ENCODE results near the gene USHBP1.
"Not testable (repeated sequence)": the region's sequence is repeated elsewhere in the genome, so short reads cannot be mapped to it uniquely, and the experiment has no call there.

Gene USHBP1

GRCh38 chr19:17296273-17296672, 31.7 kb upstream of the USHBP1 start:
- no peak for DNase-seq (ENCODE audit: low read depth, low spot score)

GRCh38 chr19:17295551-17295950, 31.0 kb upstream of the USHBP1 start:
- not testable (repeated sequence) for DNase-seq (ENCODE audit: low read depth, low spot score)

- DNase-seq (ENCODE audit: low read depth, low spot score), result no peak
Observed at GRCh38 chr19:17294051-17294891, 29.7 kb upstream of the USHBP1 start.

- no peak for DNase-seq (ENCODE audit: low read depth, low spot score)
Observed at GRCh38 chr19:17293605-17294004, 29.1 kb upstream of the USHBP1 start.

GRCh38 chr19:17292301-17293074, 27.9 kb upstream of the USHBP1 start:
- DNase-seq (ENCODE audit: low read depth, low spot score), result peak; percentile 70

GRCh38 chr19:17289489-17289888, 24.9 kb upstream of the USHBP1 start:
- DNase-seq (ENCODE audit: low read depth, low spot score), result no peak

- no peak for DNase-seq (ENCODE audit: low read depth, low spot score)
Observed at GRCh38 chr19:17286752-17287151, 22.2 kb upstream of the USHBP1 start.

GRCh38 chr19:17286263-17286662, 21.7 kb upstream of the USHBP1 start:
- no peak for DNase-seq (ENCODE audit: low read depth, low spot score)

- no peak for DNase-seq (ENCODE audit: low read depth, low spot score)
Observed at GRCh38 chr19:17285415-17286135, 21.0 kb upstream of the USHBP1 start.

- DNase-seq (ENCODE audit: low read depth, low spot score), result no peak
Observed at GRCh38 chr19:17283504-17283996, 19.0 kb upstream of the USHBP1 start.

GRCh38 chr19:17282488-17283125, 18.1 kb upstream of the USHBP1 start:
- peak; percentile 20 for DNase-seq (ENCODE audit: low read depth, low spot score)

- no peak for DNase-seq (ENCODE audit: low read depth, low spot score)
Observed at GRCh38 chr19:17281391-17282304, 17.1 kb upstream of the USHBP1 start, which contains the start of gene ANKLE1. ANKLE1 (plus strand) TSS chr19:17281901; CDS start chr19:17281921, 20 bp downstream.

- DNase-seq (ENCODE audit: low read depth, low spot score), result no peak
Observed at GRCh38 chr19:17279436-17279835, 14.9 kb upstream of the USHBP1 start.

GRCh38 chr19:17275441-17276175, 11.1 kb upstream of the USHBP1 start:
- DNase-seq (ENCODE audit: low read depth, low spot score), result no peak

GRCh38 chr19:17274892-17275291, 10.3 kb upstream of the USHBP1 start:
- not testable (repeated sequence) for DNase-seq (ENCODE audit: low read depth, low spot score)

GRCh38 chr19:17268754-17269153, 4.2 kb upstream of the USHBP1 start:
- no peak for DNase-seq (ENCODE audit: low read depth, low spot score)

- DNase-seq (ENCODE audit: low read depth, low spot score), result peak; percentile 96
Observed at GRCh38 chr19:17266975-17267788, 2.6 kb upstream of the USHBP1 start, which contains the start of gene BABAM1. BABAM1 (plus strand) TSS chr19:17267443; CDS start chr19:17268807, 1,364 bp downstream.

GRCh38 chr19:17266589-17266974, 2.0 kb upstream of the USHBP1 start:
- DNase-seq (ENCODE audit: low read depth, low spot score), result no peak

GRCh38 chr19:17266026-17266425, 1.5 kb upstream of the USHBP1 start:
- DNase-seq (ENCODE audit: low read depth, low spot score), result no peak
